HEK293 (cell line): Measurements from ENCODE around the gene AP1S1.

Experiments used
- BCL11A ChIP-seq: fragments of 450-650 bp; formaldehyde crosslinking; IDR thresholded peaks from 2 replicates; pipeline ENCODE4 v1.5.1; 2016; ENCODE audit warnings: low read depth, missing biosample characterization, missing genetic modification characterization
- EGR2 ChIP-seq: fragments of 450-650 bp; formaldehyde crosslinking; IDR thresholded peaks from 2 replicates; pipeline ENCODE4 v1.5.1; 2016; ENCODE audit warnings: low read depth, missing biosample characterization, missing genetic modification characterization
- GLI2 ChIP-seq: fragments of 450-650 bp; formaldehyde crosslinking; IDR thresholded peaks from 2 replicates; pipeline ENCODE4; 2017; ENCODE audit warnings: missing biosample characterization, missing genetic modification characterization, low read depth, borderline replicate concordance
- KLF16 ChIP-seq: fragments of 450-650 bp; formaldehyde crosslinking; IDR thresholded peaks from 2 replicates; pipeline ENCODE4 v1.5.1; 2017; ENCODE audit warnings: missing biosample characterization, missing genetic modification characterization
- KLF7 ChIP-seq: fragments of 450-650 bp; formaldehyde crosslinking; IDR thresholded peaks from 2 replicates; pipeline ENCODE4 v1.5.1; 2016; ENCODE audit warnings: missing biosample characterization, missing genetic modification characterization, borderline replicate concordance
- PRDM1 ChIP-seq: fragments of 450-650 bp; formaldehyde crosslinking; IDR thresholded peaks from 2 replicates; pipeline ENCODE4; 2016; ENCODE audit warnings: missing biosample characterization, missing genetic modification characterization
- SP7 ChIP-seq: fragments of 450-650 bp; formaldehyde crosslinking; IDR thresholded peaks from 2 replicates; pipeline ENCODE4 v1.5.1; 2016; ENCODE audit warnings: missing biosample characterization, missing genetic modification characterization
- TCF7L2 ChIP-seq: IDR thresholded peaks from 2 replicates; pipeline ENCODE4 v1.6.1; 2011; ENCODE audit warnings: low read depth, mild to moderate bottlenecking, inconsistent platforms, low read length, moderate library complexity, borderline replicate concordance
- TSHZ1 ChIP-seq: fragments of 450-650 bp; formaldehyde crosslinking; IDR thresholded peaks from 2 replicates; pipeline ENCODE4 v1.5.1; 2016; ENCODE audit warnings: missing biosample characterization, missing genetic modification characterization, borderline replicate concordance
- WT1 ChIP-seq: fragments of 450-650 bp; formaldehyde crosslinking; IDR thresholded peaks from 2 replicates; pipeline ENCODE4 v1.5.1; 2016; ENCODE audit warnings: missing biosample characterization, missing genetic modification characterization
- YY1 ChIP-seq: fragments of 450-650 bp; formaldehyde crosslinking; IDR thresholded peaks from 2 replicates; pipeline ENCODE4 v1.5.1; 2018; ENCODE audit warnings: missing biosample characterization, missing genetic modification characterization
- YY2 ChIP-seq: fragments of 450-650 bp; formaldehyde crosslinking; IDR thresholded peaks from 2 replicates; pipeline ENCODE4 v1.5.1; 2016; ENCODE audit warnings: missing biosample characterization, missing genetic modification characterization
- ZBTB1 ChIP-seq: fragments of 450-650 bp; formaldehyde crosslinking; IDR thresholded peaks from 2 replicates; pipeline ENCODE4 v1.5.1; 2016; ENCODE audit warnings: missing biosample characterization, missing genetic modification characterization
- ZBTB8A ChIP-seq: fragments of 450-650 bp; formaldehyde crosslinking; IDR thresholded peaks from 2 replicates; pipeline ENCODE4 v1.5.1; 2016; ENCODE audit warnings: missing biosample characterization, missing genetic modification characterization
- ZNF121 ChIP-seq: fragments of 450-650 bp; formaldehyde crosslinking; IDR thresholded peaks from 2 replicates; pipeline ENCODE4 v1.5.1; 2016; ENCODE audit warnings: missing biosample characterization, missing genetic modification characterization
- ZNF146 ChIP-seq: fragments of 450-650 bp; formaldehyde crosslinking; IDR thresholded peaks from 2 replicates; pipeline ENCODE4 v1.5.1; 2016; ENCODE audit warnings: missing biosample characterization, missing genetic modification characterization
- ZNF24 ChIP-seq: fragments of 450-650 bp; formaldehyde crosslinking; IDR thresholded peaks from 2 replicates; pipeline ENCODE4 v1.5.1; 2016; ENCODE audit warnings: missing biosample characterization, missing genetic modification characterization
- ZNF394 ChIP-seq: fragments of 450-650 bp; formaldehyde crosslinking; IDR thresholded peaks from 2 replicates; pipeline ENCODE4 v1.5.1; 2016; ENCODE audit warnings: missing biosample characterization, missing genetic modification characterization, mild to moderate bottlenecking, moderate library complexity, borderline replicate concordance
- ZNF416 ChIP-seq: fragments of 450-650 bp; formaldehyde crosslinking; IDR thresholded peaks from 2 replicates; pipeline ENCODE4 v1.5.1; 2016; ENCODE audit warnings: missing biosample characterization, missing genetic modification characterization
- ZNF510 ChIP-seq: fragments of 450-650 bp; formaldehyde crosslinking; IDR thresholded peaks from 2 replicates; pipeline ENCODE4 v1.5.1; 2018; ENCODE audit warnings: mild to moderate bottlenecking, missing genetic modification characterization, missing biosample characterization; ENCODE audit not compliant: insufficient replicate concordance
- ZNF529 ChIP-seq: fragments of 450-650 bp; formaldehyde crosslinking; IDR thresholded peaks from 2 replicates; pipeline ENCODE4 v1.5.1; 2017; ENCODE audit warnings: missing genetic modification characterization, missing biosample characterization; ENCODE audit not compliant: insufficient replicate concordance
- ZNF560 ChIP-seq: fragments of 450-650 bp; formaldehyde crosslinking; IDR thresholded peaks from 2 replicates; pipeline ENCODE4 v1.5.1; 2017; ENCODE audit warnings: missing biosample characterization, missing genetic modification characterization, borderline replicate concordance
- ZNF610 ChIP-seq: fragments of 450-650 bp; formaldehyde crosslinking; IDR thresholded peaks from 2 replicates; pipeline ENCODE4 v1.5.1; 2016; ENCODE audit warnings: missing biosample characterization, missing genetic modification characterization, borderline replicate concordance
- ZNF777 ChIP-seq: fragments of 450-650 bp; formaldehyde crosslinking; IDR thresholded peaks from 2 replicates; pipeline ENCODE4 v1.5.1; 2017; ENCODE audit warnings: missing biosample characterization, missing genetic modification characterization, borderline replicate concordance
- ZNF791 ChIP-seq: fragments of 450-650 bp; formaldehyde crosslinking; IDR thresholded peaks from 2 replicates; pipeline ENCODE4 v1.5.1; 2016; ENCODE audit warnings: missing biosample characterization, missing genetic modification characterization
- ZSCAN18 ChIP-seq: fragments of 450-650 bp; formaldehyde crosslinking; IDR thresholded peaks from 2 replicates; pipeline ENCODE4 v1.5.1; 2016; ENCODE audit warnings: missing biosample characterization, missing genetic modification characterization
- TF ChIP-seq, protein P1 (sequence below): fragments of 450-650 bp; formaldehyde crosslinking; IDR thresholded peaks from 2 replicates; pipeline ENCODE4 v1.5.1; 2017; ENCODE audit warnings: missing biosample characterization, missing genetic modification characterization
- TF ChIP-seq, protein P2 (sequence below): fragments of 450-650 bp; formaldehyde crosslinking; IDR thresholded peaks from 2 replicates; pipeline ENCODE4 v1.5.1; 2017; ENCODE audit warnings: missing biosample characterization, missing genetic modification characterization
- TF ChIP-seq, protein P3 (sequence below): fragments of 450-650 bp; formaldehyde crosslinking; IDR thresholded peaks from 2 replicates; pipeline ENCODE4 v1.5.1; 2016; ENCODE audit warnings: missing biosample characterization, missing genetic modification characterization
- TF ChIP-seq, protein P4 (sequence below): fragments of 450-650 bp; formaldehyde crosslinking; IDR thresholded peaks from 2 replicates; pipeline ENCODE4 v1.5.1; 2016; ENCODE audit warnings: missing biosample characterization, missing genetic modification characterization

Gene AP1S1

GRCh38 chr7:101126651-101127459 lies 27.4 kb upstream of the AP1S1 start, which contains the start of gene SERPINE1 (continued):
- TF ChIP-seq, protein P1, sequence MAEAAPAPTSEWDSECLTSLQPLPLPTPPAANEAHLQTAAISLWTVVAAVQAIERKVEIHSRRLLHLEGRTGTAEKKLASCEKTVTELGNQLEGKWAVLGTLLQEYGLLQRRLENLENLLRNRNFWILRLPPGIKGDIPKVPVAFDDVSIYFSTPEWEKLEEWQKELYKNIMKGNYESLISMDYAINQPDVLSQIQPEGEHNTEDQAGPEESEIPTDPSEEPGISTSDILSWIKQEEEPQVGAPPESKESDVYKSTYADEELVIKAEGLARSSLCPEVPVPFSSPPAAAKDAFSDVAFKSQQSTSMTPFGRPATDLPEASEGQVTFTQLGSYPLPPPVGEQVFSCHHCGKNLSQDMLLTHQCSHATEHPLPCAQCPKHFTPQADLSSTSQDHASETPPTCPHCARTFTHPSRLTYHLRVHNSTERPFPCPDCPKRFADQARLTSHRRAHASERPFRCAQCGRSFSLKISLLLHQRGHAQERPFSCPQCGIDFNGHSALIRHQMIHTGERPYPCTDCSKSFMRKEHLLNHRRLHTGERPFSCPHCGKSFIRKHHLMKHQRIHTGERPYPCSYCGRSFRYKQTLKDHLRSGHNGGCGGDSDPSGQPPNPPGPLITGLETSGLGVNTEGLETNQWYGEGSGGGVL (tag by site-specific recombination), result peak; percentile 82
- TF ChIP-seq ZNF529 (tag by site-specific recombination) (no peak), KLF16 (peak; percentile 64; the same call in 1 of the 2 replicates), ZNF791 (no peak), ZNF24 (tag by site-specific recombination) (no peak), ZNF510 (tag by site-specific recombination) (no peak), TCF7L2 (no peak), ZNF610 (no peak), ZNF146 (tag by site-specific recombination) (no peak), TSHZ1 (tag by site-specific recombination) (no peak), SP7 (tag by site-specific recombination) (peak; percentile 71), ZNF777 (tag by site-specific recombination) (no peak), KLF7 (tag by site-specific recombination) (no peak), BCL11A (tag by site-specific recombination) (no peak), ZNF394 (tag by site-specific recombination) (peak; percentile 24; the same call in 1 of the 2 replicates), PRDM1 (no peak), ZBTB8A (tag by site-specific recombination) (peak; percentile 26; the same call in 1 of the 2 replicates), EGR2 (peak; percentile 92), GLI2 (tag by site-specific recombination) (no peak), ZNF416 (tag by site-specific recombination) (no peak), ZSCAN18 (tag by site-specific recombination) (0 out of 2 replicates have a peak, but pooled peaks have one; percentile 63), YY2 (tag by site-specific recombination) (no peak), YY1 (no peak), WT1 (tag by site-specific recombination) (no peak), ZNF121 (tag by site-specific recombination) (no peak), ZBTB1 (no peak), ZNF560 (tag by site-specific recombination) (no peak)
- TF ChIP-seq, protein P2, sequence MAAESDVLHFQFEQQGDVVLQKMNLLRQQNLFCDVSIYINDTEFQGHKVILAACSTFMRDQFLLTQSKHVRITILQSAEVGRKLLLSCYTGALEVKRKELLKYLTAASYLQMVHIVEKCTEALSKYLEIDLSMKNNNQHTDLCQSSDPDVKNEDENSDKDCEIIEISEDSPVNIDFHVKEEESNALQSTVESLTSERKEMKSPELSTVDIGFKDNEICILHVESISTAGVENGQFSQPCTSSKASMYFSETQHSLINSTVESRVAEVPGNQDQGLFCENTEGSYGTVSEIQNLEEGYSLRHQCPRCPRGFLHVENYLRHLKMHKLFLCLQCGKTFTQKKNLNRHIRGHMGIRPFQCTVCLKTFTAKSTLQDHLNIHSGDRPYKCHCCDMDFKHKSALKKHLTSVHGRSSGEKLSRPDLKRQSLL (tag by site-specific recombination), result no peak
- TF ChIP-seq, protein P3, sequence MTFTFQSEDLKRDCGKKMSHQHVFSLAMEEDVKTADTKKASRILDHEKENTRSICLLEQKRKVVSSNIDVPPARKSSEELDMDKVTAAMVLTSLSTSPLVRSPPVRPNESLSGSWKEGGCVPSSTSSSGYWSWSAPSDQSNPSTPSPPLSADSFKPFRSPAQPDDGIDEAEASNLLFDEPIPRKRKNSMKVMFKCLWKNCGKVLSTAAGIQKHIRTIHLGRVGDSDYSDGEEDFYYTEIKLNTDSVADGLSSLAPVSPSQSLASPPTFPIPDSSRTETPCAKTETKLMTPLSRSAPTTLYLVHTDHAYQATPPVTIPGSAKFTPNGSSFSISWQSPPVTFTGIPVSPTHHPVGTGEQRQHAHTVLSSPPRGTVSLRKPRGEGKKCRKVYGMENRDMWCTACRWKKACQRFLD (tag by site-specific recombination), result no peak
- TF ChIP-seq, protein P4, sequence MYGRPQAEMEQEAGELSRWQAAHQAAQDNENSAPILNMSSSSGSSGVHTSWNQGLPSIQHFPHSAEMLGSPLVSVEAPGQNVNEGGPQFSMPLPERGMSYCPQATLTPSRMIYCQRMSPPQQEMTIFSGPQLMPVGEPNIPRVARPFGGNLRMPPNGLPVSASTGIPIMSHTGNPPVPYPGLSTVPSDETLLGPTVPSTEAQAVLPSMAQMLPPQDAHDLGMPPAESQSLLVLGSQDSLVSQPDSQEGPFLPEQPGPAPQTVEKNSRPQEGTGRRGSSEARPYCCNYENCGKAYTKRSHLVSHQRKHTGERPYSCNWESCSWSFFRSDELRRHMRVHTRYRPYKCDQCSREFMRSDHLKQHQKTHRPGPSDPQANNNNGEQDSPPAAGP (tag by site-specific recombination), result no peak
